Subcutaneous abdominal adipose tissue (tissue), 5 donors: ENCODE measurements around the gene CREBL2.
"Not testable (repeated sequence)": the region's sequence is repeated elsewhere in the genome, so short reads cannot be mapped to it uniquely, and the experiment has no call there.

ENCODE experiments used
- H3K27ac ChIP-seq: one replicate; pipeline ENCODE4 v1.7.0; 2013; ENCODE audit warnings: low read depth, mild to moderate bottlenecking, inconsistent platforms, low read length, moderate library complexity
- H3K27me3 ChIP-seq, 5 donors: one replicate each; pipeline ENCODE4 v1.7.0; 2013; ENCODE audit warnings: low read length in 5 of 5, inconsistent platforms in 1 of 5; ENCODE audit not compliant: control insufficient read depth in 5 of 5, insufficient read depth in 4 of 5
- H3K36me3 ChIP-seq, 5 donors: one replicate each; pipeline ENCODE4 v1.7.0; 2013; ENCODE audit warnings: low read length in 5 of 5; ENCODE audit not compliant: control insufficient read depth in 5 of 5, insufficient read depth in 5 of 5
- H3K4me1 ChIP-seq, 5 donors: one replicate each; pipeline ENCODE4 v1.7.0; 2013; ENCODE audit warnings: low read length in 5 of 5, mild to moderate bottlenecking in 3 of 5, moderate library complexity in 1 of 5; ENCODE audit not compliant: control insufficient read depth in 5 of 5, insufficient read depth in 5 of 5
- H3K4me3 ChIP-seq, 5 donors: one replicate each; pipeline ENCODE4 v1.7.0; 2013; ENCODE audit warnings: low read length in 5 of 5, low read depth in 1 of 5
- H3K9ac ChIP-seq, 5 donors: one replicate each; pipeline ENCODE4 v1.7.0; 2013; ENCODE audit warnings: low read length in 5 of 5, mild to moderate bottlenecking in 4 of 5, moderate library complexity in 3 of 5
- H3K9me3 ChIP-seq, 5 donors: one replicate each; pipeline ENCODE4 v1.7.0; 2013; ENCODE audit warnings: low read length in 5 of 5; ENCODE audit not compliant: control insufficient read depth in 5 of 5
- donor health status: healthy.
- donor health status: healthy.
- donor health status: healthy.
- donor health status: healthy.
- donor health status: healthy.

CREBL2 gene

GRCh38 chr12:12646483-12647072 lies 34.9 kb downstream of the CREBL2 start:
- Histone ChIP-seq H3K27ac (no peak overlapping the region), H3K9ac (no peak overlapping the region), H3K4me3 (no peak overlapping the region), H3K27me3 (no peaks in the 10 kb centered on the region), H3K36me3 (peaks cover 17 to 27% (median 22%) of the 10 kb centered on the region in 5 donors), H3K4me1 (no peaks in the 10 kb centered on the region), H3K9me3 (peaks cover 6 to 19% (median 17%) of the 10 kb centered on the region in 5 donors)

DNA sequence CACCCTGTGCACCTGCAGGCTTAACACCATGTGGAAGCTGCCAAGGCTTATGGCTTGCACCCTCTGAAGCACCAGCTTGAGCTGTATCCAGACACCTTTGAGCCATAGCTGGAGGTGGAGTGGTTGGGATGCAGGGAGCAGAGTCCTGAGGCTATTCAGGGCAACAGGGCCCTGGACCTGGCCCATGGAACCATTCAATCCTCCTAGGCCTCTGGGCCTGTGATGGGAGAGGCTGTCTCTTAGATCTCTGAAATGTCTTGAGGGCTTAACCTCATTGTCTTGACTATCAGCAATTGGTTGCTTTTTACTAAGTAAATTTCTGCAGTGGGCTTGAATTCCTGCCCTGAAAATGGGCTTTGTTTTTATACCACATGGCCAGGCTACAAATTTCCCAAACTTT lies 36.6 kb downstream of the CREBL2 start:
- Histone ChIP-seq H3K4me1 (no peaks in the 10 kb centered on the region), H3K27ac (no peak overlapping the region), H3K9ac (no peak overlapping the region), H3K4me3 (peak overlapping the region in 1 of 5 donors; percentile 4), H3K36me3 (peaks cover 4 to 13% (median 6%) of the 10 kb centered on the region in 5 donors), H3K9me3 (peaks cover 6 to 19% (median 17%) of the 10 kb centered on the region in 5 donors), H3K27me3 (no peaks in the 10 kb centered on the region)

DNA sequence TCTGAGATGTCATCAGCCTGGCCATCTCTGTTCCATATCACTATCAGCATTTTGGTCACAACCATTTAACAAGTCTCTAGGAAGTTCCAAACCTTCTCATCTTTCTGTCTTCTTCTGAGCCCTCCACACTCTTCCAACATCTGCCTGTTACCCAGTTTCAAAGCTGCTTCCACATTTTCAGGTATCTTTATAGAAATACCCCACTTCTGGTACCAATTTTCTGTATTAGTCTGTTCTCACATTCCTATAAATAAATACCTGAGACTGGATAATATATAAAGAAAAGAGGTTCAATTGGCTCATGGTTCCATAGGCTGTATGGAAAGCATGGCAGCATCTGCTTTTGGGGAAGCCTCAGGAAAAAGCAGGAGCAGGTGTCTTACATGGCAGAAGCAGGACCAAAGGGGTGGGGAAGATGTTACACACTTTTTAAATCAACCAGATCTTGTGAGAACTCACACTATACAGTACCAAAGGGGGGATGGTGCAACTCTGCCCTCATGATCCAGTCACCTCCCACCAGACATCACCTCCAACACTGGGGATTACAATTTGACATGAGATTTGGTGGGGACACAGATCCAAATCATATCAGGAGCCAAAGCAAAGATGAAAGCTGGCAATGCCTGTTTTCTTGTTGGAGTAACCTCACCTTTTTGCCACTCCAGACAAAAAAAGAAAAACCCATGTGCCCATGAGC lies 37.4 kb downstream of the CREBL2 start:
- Histone ChIP-seq H3K9ac (no peak overlapping the region), H3K36me3 (peaks cover 0 to 5% (median 1%) of the 10 kb centered on the region in 5 donors), H3K9me3 (peaks cover 6 to 19% (median 17%) of the 10 kb centered on the region in 5 donors), H3K4me1 (no peaks in the 10 kb centered on the region), H3K27me3 (no peaks in the 10 kb centered on the region), H3K27ac (no peak overlapping the region), H3K4me3 (peak overlapping the region in 1 of 5 donors; percentile 4)

DNA sequence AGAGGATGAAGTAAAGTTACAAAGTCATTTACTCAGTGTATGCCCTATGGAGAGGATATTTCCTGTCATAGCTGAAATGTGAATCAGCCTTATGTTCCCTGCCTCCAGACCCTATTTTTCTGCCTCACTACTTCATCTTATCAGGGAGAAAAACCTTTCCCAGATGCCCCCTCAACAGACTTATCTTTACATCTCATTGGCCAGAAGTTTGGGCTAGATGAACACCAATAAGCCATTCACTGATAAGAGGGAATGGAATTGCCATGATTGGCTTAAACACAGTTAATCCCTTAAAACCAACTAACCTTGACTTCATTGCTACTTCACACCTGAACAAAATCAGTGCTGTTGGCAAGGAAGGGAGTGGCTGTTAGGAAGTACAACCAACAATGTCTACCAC lies 40.1 kb downstream of the CREBL2 start:
- Histone ChIP-seq H3K9ac (no peak overlapping the region), H3K4me3 (no peak overlapping the region), H3K27ac (no peak overlapping the region), H3K27me3 (no peaks in the 10 kb centered on the region), H3K4me1 (peaks cover 2 to 5% (median 4%) of the 10 kb centered on the region in 5 donors), H3K9me3 (peaks cover 6 to 19% (median 17%) of the 10 kb centered on the region in 5 donors), H3K36me3 (no peaks in the 10 kb centered on the region)

DNA sequence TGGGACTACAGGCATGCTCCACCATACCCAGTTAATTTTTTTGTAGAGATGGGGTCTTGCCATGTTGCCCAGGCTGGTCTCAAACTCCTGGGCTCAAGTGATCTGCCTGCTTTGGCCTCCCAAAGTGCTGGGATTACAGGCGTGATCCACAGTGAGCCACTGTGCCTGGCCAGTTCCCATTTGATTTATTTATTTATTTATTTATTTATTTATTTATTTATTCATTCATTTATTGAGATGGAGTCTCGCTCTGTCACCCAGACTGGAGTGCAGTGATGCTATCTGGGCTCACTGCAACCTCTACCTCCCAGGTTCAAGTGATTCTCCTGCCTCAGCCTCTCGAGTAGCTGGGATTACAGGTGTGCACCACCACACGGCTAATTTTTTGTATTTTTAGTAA lies 41.0 kb downstream of the CREBL2 start:
- not testable (repeated sequence) for H3K4me3 ChIP-seq, H3K4me1 ChIP-seq, H3K9ac ChIP-seq

DNA sequence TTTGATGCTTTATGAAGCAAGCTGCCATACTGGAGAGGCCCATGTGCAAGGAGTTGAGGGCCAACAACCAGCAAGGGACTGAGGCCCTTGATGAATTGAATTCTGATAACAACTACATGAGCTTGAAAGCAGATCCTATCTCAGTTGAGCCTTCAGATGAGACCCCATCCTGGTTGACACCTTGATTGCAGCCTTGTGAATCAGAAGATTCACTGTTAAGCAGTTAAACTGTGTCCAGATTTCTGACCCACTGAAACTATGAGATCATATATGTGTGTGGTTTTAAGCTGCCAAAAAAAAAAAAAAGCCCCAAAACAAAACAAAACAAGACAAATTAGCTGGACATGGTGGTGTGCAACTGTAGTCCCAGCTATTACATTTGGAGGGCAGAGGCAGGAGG lies 42.2 kb downstream of the CREBL2 start:
- Histone ChIP-seq H3K36me3 (no peaks in the 10 kb centered on the region), H3K4me3 (no peak overlapping the region), H3K9ac (no peak overlapping the region), H3K27me3 (no peaks in the 10 kb centered on the region), H3K4me1 (peaks cover 2 to 5% (median 4%) of the 10 kb centered on the region in 5 donors), H3K9me3 (peaks cover under 1 to 9% (median 8%) of the 10 kb centered on the region in 5 donors), H3K27ac (no peak overlapping the region)

More for the DNA sequence above, 41.0 kb downstream of the CREBL2 start:
- not testable (repeated sequence) for H3K36me3 ChIP-seq, H3K27ac ChIP-seq, H3K27me3 ChIP-seq
- peaks cover 6 to 19% (median 17%) of the 10 kb centered on the region in 5 donors for H3K9me3 ChIP-seq

- H3K4me1 ChIP-seq, result peaks cover 2 to 8% (median 4%) of the 10 kb centered on the region in 5 donors
- H3K27ac ChIP-seq, result no peak overlapping the region
- no peaks in the 10 kb centered on the region for H3K36me3 ChIP-seq
- H3K4me3 ChIP-seq, result no peak overlapping the region
- H3K27me3 ChIP-seq, result no peaks in the 10 kb centered on the region
- no peaks in the 10 kb centered on the region for H3K9me3 ChIP-seq
- no peak overlapping the region for H3K9ac ChIP-seq
Measured at GRCh38 chr12:12654691-12655460, 43.2 kb downstream of the CREBL2 start.

DNA sequence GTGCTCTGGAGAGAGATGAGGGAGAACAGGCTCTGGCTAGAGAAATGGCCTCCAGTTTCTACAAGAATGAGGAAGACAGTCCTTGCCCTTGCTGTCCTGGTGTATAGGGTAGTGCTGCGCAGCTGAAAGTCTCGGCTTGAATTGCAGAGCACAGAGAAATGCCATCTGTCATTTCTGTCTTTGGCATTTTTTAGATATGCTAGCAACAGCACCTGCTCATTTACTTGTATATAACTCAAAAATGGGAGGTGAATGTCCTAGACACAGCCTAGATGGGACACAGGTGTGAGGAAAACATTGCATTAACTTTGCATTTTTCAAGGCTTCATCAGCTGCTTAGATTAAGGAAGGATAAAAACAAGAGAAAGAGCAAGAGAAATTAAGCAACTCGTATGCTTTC lies 48.5 kb downstream of the CREBL2 start:
- Histone ChIP-seq H3K36me3 (no peaks in the 10 kb centered on the region), H3K4me1 (peaks cover 5 to 36% (median 25%) of the 10 kb centered on the region in 5 donors), H3K27me3 (no peaks in the 10 kb centered on the region), H3K9ac (peak overlapping the region in 1 of 5 donors; percentile 32), H3K9me3 (no peaks in the 10 kb centered on the region), H3K4me3 (peak overlapping the region in 1 of 5 donors; percentile 5), H3K27ac (peak overlapping the region; percentile 52)

DNA sequence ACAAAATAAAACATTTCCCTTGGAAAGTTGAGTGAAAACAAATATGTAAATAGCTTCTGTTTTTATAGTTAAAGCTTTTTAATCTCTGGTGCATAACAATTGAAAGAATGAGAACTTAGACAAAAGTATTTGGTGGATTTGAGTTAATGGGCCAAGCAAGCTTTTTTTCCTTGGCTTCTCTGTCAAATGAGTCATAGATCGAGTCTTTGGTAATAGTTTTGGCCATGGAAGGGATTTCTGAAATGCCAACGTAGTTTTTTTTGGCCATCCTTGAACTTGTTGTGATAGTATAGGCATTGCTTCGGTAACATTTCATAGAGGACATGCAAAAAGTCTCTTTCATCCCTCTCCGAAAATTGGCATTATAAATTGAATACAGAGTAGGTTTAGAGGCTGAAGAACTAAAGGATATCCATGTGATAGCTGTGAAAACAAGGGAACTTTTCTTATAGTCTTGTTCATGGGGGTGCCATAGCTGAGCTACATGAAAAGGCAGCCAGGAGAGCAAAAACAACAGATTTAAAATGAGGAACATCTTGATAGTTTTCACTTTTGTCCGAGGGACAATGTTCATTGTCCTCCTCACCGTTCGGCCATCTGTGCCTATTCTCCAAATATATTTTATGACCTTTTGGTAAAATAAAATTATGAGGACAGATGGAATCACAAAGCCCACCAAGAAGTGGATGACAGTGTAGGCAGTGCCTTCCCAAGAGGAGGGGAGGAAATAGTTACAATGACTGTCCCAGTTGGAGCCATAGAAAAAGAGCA lies 49.6 kb downstream of the CREBL2 start:
- H3K9ac ChIP-seq, result no peak overlapping the region
- peaks cover 3 to 31% (median 20%) of the 10 kb centered on the region in 5 donors for H3K4me1 ChIP-seq
- no peaks in the 10 kb centered on the region for H3K27me3 ChIP-seq
- no peak overlapping the region for H3K4me3 ChIP-seq
- H3K9me3 ChIP-seq, result no peaks in the 10 kb centered on the region
- peak overlapping the region; percentile 52 for H3K27ac ChIP-seq
- H3K36me3 ChIP-seq, result no peaks in the 10 kb centered on the region
